H1 (cell line): ENCODE results near the gene COL6A1.

ENCODE experiments used
- FOSL1 ChIP-seq: IDR thresholded peaks from 2 replicates; pipeline ENCODE4 v1.6.1; 2011; ENCODE audit warnings: mild to moderate bottlenecking, low read depth, low read length, moderate library complexity; ENCODE audit not compliant: insufficient read depth
- POLR2AphosphoS5 ChIP-seq: IDR thresholded peaks from 2 replicates; pipeline ENCODE4 v1.6.1; 2011; ENCODE audit warnings: low read depth, low read length
- RFX5 ChIP-seq: IDR thresholded peaks from 2 replicates; pipeline ENCODE4 v1.6.1; 2011; ENCODE audit warnings: low read depth, low read length, improper control_type of control experiment, borderline replicate concordance
- SIX5 ChIP-seq: IDR thresholded peaks from 2 replicates; pipeline ENCODE4 v1.6.1; 2011; ENCODE audit warnings: mild to moderate bottlenecking, low read depth, low read length
- TAF1 ChIP-seq: IDR thresholded peaks from 2 replicates; pipeline ENCODE4 v1.6.1; 2011; ENCODE audit warnings: mild to moderate bottlenecking, low read depth, low read length
- TF ChIP-seq, protein P1 (sequence below), 3 experiments: IDR thresholded peaks; 1 replicate in 2 of 3; 2 replicates in 1 of 3; pipeline versions ENCODE4 v1.5.1 to v1.6.1; 2011; ENCODE audit warnings: low read length in 3 of 3, mild to moderate bottlenecking in 3 of 3, inconsistent platforms in 2 of 3, low read depth in 1 of 3, moderate library complexity in 1 of 3; ENCODE audit not compliant: insufficient read depth in 1 of 3; ENCODE audit errors: control extremely low read depth in 1 of 3

DNA sequence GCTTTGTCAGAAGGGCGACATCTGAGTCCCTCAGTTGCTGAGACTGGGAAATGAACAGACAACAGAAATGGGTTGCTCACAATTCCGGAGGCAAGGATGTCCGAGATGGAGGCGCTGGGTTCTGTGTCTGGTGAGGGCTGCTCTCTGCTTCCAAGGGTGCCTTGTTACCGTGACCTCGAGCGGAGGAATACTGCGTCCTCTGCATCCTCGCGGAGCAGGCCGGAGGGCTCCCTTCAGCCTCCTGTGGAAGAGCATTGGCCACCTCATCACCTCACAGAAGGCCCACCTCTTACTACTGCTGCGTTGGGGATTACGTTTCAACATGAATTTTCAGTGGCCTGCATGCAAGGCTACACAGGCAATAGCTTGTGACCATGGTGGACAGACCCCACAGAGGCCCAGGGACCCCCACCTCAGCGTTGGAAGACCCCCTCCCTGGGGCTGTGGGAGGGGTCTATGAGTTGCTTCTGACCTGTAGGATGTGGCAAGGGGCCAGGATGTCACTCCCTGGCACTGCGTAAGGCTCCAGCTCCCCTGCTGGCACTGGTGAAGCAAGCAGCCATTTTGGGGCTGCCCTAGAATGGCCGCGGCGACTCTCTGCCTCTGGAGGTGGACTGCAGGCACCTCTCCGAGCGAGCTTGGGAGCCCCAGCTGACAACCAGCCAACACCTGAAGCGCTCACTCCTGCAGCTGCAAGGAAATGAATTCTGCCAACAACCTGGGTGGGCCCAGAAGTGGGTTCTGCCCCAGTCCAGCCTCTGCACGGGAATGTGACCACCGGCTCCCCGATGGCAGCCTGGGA, 36.3 kb upstream of the COL6A1 start:
- TF ChIP-seq POLR2AphosphoS5 (no peak), TAF1 (no peak), FOSL1 (no peak), RFX5 (no peak), SIX5 (no peak)
- TF ChIP-seq, protein P1, sequence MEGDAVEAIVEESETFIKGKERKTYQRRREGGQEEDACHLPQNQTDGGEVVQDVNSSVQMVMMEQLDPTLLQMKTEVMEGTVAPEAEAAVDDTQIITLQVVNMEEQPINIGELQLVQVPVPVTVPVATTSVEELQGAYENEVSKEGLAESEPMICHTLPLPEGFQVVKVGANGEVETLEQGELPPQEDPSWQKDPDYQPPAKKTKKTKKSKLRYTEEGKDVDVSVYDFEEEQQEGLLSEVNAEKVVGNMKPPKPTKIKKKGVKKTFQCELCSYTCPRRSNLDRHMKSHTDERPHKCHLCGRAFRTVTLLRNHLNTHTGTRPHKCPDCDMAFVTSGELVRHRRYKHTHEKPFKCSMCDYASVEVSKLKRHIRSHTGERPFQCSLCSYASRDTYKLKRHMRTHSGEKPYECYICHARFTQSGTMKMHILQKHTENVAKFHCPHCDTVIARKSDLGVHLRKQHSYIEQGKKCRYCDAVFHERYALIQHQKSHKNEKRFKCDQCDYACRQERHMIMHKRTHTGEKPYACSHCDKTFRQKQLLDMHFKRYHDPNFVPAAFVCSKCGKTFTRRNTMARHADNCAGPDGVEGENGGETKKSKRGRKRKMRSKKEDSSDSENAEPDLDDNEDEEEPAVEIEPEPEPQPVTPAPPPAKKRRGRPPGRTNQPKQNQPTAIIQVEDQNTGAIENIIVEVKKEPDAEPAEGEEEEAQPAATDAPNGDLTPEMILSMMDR (IDR thresholded peaks at IDR 0.05; ENCODE audit: control extremely low read depth in 1 of 3, insufficient read depth in 1 of 3, low read depth in 1 of 3, low read length in 3 of 3), result no peak
